Right ventricle myocardium inferior (tissue), 1 donor: ENCODE measurements around the gene VSIG10. TPM values are rescaled to one million over a fixed set of nuclear protein-coding genes. Genes with fewer than 3 reads are reported as not detected.
A peak's percentile ranks its signal among the peaks of the same experiment; 100 is the strongest.
"Not testable (repeated sequence)": the region's sequence is repeated elsewhere in the genome, so short reads cannot be mapped to it uniquely, and the experiment has no call there.

Experiments
- ATAC-seq: fragments of 200-7000 bp; cut with Tn5 transposase; one replicate; pipeline ENCODE4 v1.9.1; 2020; ENCODE audit warnings: mild to moderate bottlenecking, moderate library complexity
- DNase-seq: peaks from one replicate; pipeline ENCODE4 v3.0.0; 2021; ENCODE audit errors: missing footprints
- intact Hi-C: fragments of 100-400 bp; cut with DNase I; formaldehyde crosslinking; loops from one replicate; pipeline ENCODE4 v1.11.0; 2022
- total RNA-seq: library from RNA; stranded (reverse); fragmentation: NEBNext Ultra II Directional; extraction: Animal tissue kit (Norgen Biotek cat#: 25700); gene quantifications from one replicate; pipeline ENCODE4 v1.2.1, GENCODE V29; 2021
- donor health status: DM: no; HTN: yes; CAD: no; lungs with severe emphysema.

The VSIG10 gene
- total RNA-seq, 1 donor from 2014 or later = 12.4 TPM

GRCh38 chr12:118120579-118121363 lies 17.0 kb upstream of the VSIG10 start:
- intact Hi-C loops = loop anchor here (1.0 kb wide), 1 partner anchor 256 kb away; the partner anchor contains the start of gene SUDS3

GRCh38 chr12:118119449-118119879 lies 15.7 kb upstream of the VSIG10 start:
- no peak for DNase-seq
- no peak for ATAC-seq
- intact Hi-C loops = no loop called here

More at GRCh38 chr12:118120579-118121363, 17.0 kb upstream of the VSIG10 start:
- ATAC-seq = peak; percentile 84
- DNase-seq = peak; percentile 84

- DNase-seq = no peak
- intact Hi-C loops = loop anchor here (10.0 kb wide), 1 partner anchor 234 kb away; no protein-coding TSS in a partner anchor
- ATAC-seq = no peak
Measured at GRCh38 chr12:118109088-118109487, 5.3 kb upstream of the VSIG10 start.

GRCh38 chr12:118107694-118108093 lies 3.9 kb upstream of the VSIG10 start:
- intact Hi-C loops = loop anchor here (10.0 kb wide), 1 partner anchor 233 kb away; no protein-coding TSS in a partner anchor
- ATAC-seq (no peak), DNase-seq (no peak)

GRCh38 chr12:118107011-118107410 lies 3.2 kb upstream of the VSIG10 start:
- DNase-seq = no peak
- ATAC-seq = no peak
- intact Hi-C loops = loop anchor here (10.0 kb wide), 1 partner anchor 232 kb away; no protein-coding TSS in a partner anchor

GRCh38 chr12:118103201-118103600 lies 610 bp downstream of the VSIG10 start:
- DNase-seq (no peak), ATAC-seq (peak; percentile 28)
- intact Hi-C loops = loop anchor here (2.0 to 10.0 kb wide), 2 partner anchors 42 to 228 kb away; partner anchors contain the start of gene WSB2

GRCh38 chr12:118102609-118103008 lies 1.2 kb downstream of the VSIG10 start:
- ATAC-seq = no peak
- intact Hi-C loops = loop anchor here (2.0 to 10.0 kb wide), 2 partner anchors 42 to 228 kb away; partner anchors contain the start of gene WSB2
- DNase-seq = no peak

GRCh38 chr12:118102070-118102469 lies 1.7 kb downstream of the VSIG10 start:
- intact Hi-C loops = loop anchor here (2.0 to 10.0 kb wide), 2 partner anchors 41 to 227 kb away; partner anchors contain the start of gene WSB2
- DNase-seq = no peak
- ATAC-seq = no peak

GRCh38 chr12:118101051-118101450 lies 2.8 kb downstream of the VSIG10 start:
- ATAC-seq (no peak), DNase-seq (no peak)
- intact Hi-C loops = loop anchor here (10.0 kb wide), 1 partner anchor 226 kb away; no protein-coding TSS in a partner anchor

GRCh38 chr12:118098911-118099671 lies 4.7 kb downstream of the VSIG10 start:
- DNase-seq (no peak), ATAC-seq (no peak)
- intact Hi-C loops = no loop called here

- ATAC-seq (no peak), DNase-seq (no peak)
- intact Hi-C loops = no loop called here
Measured at GRCh38 chr12:118098401-118098800, 5.4 kb downstream of the VSIG10 start.

- no peak for ATAC-seq
Measured at GRCh38 chr12:118094039-118094438, 9.8 kb downstream of the VSIG10 start.

GRCh38 chr12:118089782-118090181 lies 14.0 kb downstream of the VSIG10 start:
- intact Hi-C loops = no loop called here
- DNase-seq (no peak), ATAC-seq (no peak)

More at GRCh38 chr12:118094039-118094438, 9.8 kb downstream of the VSIG10 start:
- no peak for DNase-seq
- intact Hi-C loops = no loop called here

- ATAC-seq = no peak
- no peak for DNase-seq
- intact Hi-C loops = no loop called here
Measured at GRCh38 chr12:118082161-118082560, 21.6 kb downstream of the VSIG10 start.

GRCh38 chr12:118081521-118081920 lies 22.3 kb downstream of the VSIG10 start:
- intact Hi-C loops, ATAC-seq, DNase-seq: not testable (repeated sequence)

GRCh38 chr12:118073768-118074167 lies 30.0 kb downstream of the VSIG10 start:
- intact Hi-C loops = no loop called here
- DNase-seq (no peak), ATAC-seq (no peak)

GRCh38 chr12:118070650-118071049 lies 33.2 kb downstream of the VSIG10 start:
- no peak for ATAC-seq

GRCh38 chr12:118068445-118068844 lies 35.4 kb downstream of the VSIG10 start:
- intact Hi-C loops = no loop called here
- ATAC-seq = no peak
- no peak for DNase-seq

More at GRCh38 chr12:118070650-118071049, 33.2 kb downstream of the VSIG10 start:
- DNase-seq = no peak
- intact Hi-C loops = no loop called here

GRCh38 chr12:118065380-118065779 lies 38.4 kb downstream of the VSIG10 start:
- intact Hi-C loops = no loop called here
- DNase-seq = no peak
- no peak for ATAC-seq
